GM18511 (cell line): ENCODE measurements around the gene VCX3B.
"Not testable (repeated sequence)": the region's sequence is repeated elsewhere in the genome, so short reads cannot be mapped to it uniquely, and the experiment has no call there.

ENCODE experiments used
- ATAC-seq: cut with Tn5 transposase; IDR thresholded peaks from one replicate; pipeline ENCODE4 v1.9.1; 2021; ENCODE audit warnings: mild to moderate bottlenecking, moderate library complexity; ENCODE audit not compliant: unreplicated experiment

Gene VCX3B

DNA sequence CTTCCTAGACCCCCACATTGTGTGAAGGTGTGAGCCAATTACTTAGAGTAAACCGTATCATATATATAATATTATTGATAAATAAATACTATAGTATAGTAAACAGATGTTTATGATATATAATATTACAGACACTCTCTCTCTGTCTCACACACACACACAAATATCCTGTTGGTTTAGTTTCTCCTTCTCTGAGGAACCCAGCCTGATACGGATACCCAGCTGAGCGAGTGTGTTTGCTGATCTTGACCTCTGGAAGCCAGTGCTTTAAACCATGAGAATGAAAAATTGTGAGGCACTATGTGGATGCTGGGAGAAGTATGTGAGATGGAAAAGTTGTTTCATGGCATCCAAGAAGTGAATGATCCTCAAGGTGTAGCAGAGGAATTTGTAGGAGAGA, at the start of gene VCX3B:
Gene VCX3B, plus strand, starts transcription at position 301 of the 400 bp plus-strand sequence. CDS start 621 bp downstream, outside the sequence.
- ATAC-seq: not testable (repeated sequence)

DNA sequence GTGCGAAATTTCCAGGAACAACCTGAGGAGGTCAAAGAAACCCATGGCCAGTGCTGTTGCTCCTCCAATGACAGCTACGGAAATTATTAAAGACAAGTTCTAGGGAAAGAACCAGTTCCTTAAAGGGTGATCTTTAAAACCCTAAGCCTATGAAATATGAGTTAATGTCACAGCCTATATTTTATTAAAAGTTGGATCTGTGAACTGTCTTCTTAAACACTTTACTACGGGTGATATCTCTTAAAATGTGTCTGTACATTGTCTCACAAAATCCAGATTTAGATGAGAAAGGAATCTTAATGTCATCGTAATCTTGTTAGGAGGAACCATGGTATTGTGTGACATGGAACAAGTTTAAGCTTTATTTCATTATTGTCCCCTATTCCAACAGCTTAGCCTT, 46.3 kb upstream of the VCX3B start:
- ATAC-seq: no peak

GRCh38 chrX:8424912-8425311, 39.7 kb upstream of the VCX3B start:
- ATAC-seq: no peak

DNA sequence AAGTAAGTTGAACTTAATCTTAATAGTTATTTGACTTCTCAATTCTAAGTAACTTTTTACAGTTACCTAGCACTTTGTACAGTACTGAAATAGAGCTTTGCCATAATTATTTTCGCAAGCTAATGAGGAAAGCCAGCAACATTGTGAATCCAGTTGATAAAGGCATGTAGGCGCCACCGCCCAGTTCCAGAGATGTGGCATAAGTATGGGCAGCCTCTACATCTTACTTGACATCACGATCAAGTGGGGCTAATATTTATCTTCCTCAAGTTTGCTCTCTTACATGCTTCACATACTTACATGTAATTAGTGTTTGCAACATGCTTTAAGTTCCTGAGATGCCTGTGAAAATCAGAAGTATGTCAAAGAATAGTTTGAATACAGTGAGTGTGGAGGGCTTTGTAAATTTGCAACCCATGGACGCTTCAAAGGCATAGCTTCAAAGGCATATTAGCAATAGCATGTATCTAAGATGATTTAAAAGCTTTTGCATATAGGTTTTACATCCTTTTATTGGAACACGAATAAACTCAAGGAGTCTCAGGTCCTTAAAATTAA, 34.9 kb upstream of the VCX3B start:
- ATAC-seq: no peak

- no peak for ATAC-seq
These were observed 34.2 kb upstream of the VCX3B start for GRCh38 chrX:8430444-8430843.

- ATAC-seq: no peak
These were observed 32.2 kb upstream of the VCX3B start for GRCh38 chrX:8432396-8432795.

DNA sequence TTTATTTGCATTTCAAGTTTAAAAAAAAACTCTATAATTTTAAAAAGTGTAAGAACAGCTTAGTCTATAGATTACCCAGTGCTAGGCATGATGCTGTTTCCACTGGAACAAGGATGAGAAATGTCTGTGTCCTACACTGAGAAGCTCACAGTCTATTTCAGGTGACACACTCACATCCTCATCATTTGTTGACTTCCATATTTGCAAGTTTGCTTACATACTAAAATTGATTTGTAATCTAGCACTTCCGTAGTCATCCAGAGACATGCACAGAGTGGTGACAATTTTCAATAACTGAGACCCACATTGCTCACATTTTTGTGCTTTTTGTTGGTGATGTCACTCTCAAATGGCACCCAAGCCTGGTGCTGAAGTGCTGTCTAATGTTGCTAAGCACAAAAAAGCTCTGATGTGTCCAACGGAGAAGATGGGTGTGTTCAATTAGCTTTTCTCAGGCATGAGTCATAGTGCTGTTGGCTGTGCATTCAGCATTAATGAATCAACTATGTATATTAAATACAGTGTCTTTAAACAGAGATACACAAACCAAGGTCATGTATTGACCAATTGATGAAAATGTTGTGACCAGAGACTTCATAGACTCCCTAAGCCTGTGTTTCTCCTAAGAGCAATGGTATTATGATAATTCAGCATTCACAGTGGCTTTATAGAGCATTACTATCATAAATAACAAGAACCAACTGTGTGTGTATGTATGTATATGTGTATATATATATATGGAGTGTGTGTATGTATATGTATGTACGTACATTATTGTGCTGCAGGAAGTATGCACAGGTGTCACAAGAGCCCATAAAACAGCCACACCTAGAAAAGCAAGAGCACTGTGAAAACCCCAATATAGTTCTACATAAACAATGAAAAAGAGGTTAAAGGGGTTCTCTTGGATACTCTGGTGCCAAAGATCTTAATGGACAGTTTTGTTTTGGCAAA, 31.2 kb upstream of the VCX3B start:
- no peak for ATAC-seq

GRCh38 chrX:8447368-8447767, 17.3 kb upstream of the VCX3B start:
- no peak for ATAC-seq

- ATAC-seq: not testable (repeated sequence)
These were observed 12.3 kb upstream of the VCX3B start for GRCh38 chrX:8452343-8452742.

- ATAC-seq: no peak
These were observed 11.0 kb upstream of the VCX3B start for GRCh38 chrX:8453611-8454010.

GRCh38 chrX:8455557-8455956, 9.1 kb upstream of the VCX3B start:
- ATAC-seq: no peak

GRCh38 chrX:8462488-8462887, 2.1 kb upstream of the VCX3B start:
- no peak for ATAC-seq

- no peak for ATAC-seq
These were observed 19.8 kb downstream of the VCX3B start for GRCh38 chrX:8484360-8484949.

- not testable (repeated sequence) for ATAC-seq
These were observed 30.4 kb downstream of the VCX3B start for GRCh38 chrX:8495036-8495435.

GRCh38 chrX:8500203-8500602, 35.6 kb downstream of the VCX3B start:
- no peak for ATAC-seq

DNA sequence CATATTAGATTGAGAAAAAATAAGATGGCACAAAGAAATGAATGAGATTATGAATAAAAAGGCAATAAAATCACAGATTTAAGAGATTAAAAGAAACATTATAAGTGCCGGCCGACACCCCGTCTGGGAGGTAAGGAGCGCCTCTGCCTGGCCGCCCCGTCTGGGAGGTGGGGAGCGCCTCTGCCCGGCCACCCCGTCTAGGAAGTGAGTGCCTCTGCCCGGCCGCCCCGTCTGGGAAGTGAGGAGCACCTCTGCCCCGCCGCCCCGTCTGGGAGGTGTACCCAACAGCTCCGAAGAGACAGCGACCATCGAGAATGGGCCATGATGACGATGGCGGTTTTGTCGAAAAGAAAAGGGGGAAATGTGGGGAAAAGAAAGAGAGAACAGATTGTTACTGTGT, 37.5 kb downstream of the VCX3B start:
- not testable (repeated sequence) for ATAC-seq

DNA sequence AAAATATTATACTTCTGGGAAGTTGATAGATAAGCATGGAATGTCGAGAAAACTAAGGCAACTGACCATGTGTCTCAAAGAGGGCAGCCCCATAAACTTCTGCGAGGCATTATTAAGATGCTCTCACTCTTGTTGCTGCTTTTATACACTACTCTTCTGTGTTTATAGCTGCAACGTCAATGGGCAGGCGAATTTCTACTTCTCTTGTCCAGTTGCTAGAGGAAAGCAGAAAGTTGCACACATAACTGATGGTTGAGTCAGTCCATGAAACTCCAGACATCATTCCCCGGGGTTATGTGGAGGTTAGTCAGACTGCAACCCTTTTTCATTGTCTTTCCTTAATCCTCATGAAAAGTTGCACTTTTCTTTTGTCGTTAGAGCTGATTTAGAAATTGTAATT, 39.8 kb downstream of the VCX3B start:
- no peak for ATAC-seq
